ENCODE data around the gene LRRC3B.
"Not testable (repeated sequence)": the region's sequence is repeated elsewhere in the genome, so short reads cannot be mapped to it uniquely, and the experiment has no call there.

The LRRC3B gene

GRCh38 chr3:26622621-26623418, at the start of gene LRRC3B:
LRRC3B (plus strand) TSS chr3:26622772; CDS start chr3:26709673, 86,901 bp downstream.
- DNase-seq (ENCODE audit: low read depth in 2 of 3, low spot score in 1 of 3) = no peak

GRCh38 chr3:26574766-26575165, 47.8 kb upstream of the LRRC3B start:
- no peak for DNase-seq (ENCODE audit: low read depth in 2 of 3, low spot score in 1 of 3)

- DNase-seq (ENCODE audit: low read depth in 2 of 3, low spot score in 1 of 3) = no peak
Measured at GRCh38 chr3:26579116-26579515, 43.5 kb upstream of the LRRC3B start.

- DNase-seq (ENCODE audit: low read depth in 2 of 3, low spot score in 1 of 3) = no peak
Measured at GRCh38 chr3:26587571-26587970, 35.0 kb upstream of the LRRC3B start.

- DNase-seq (ENCODE audit: low read depth in 2 of 3, low spot score in 1 of 3) = no peak
Measured at GRCh38 chr3:26588931-26589330, 33.6 kb upstream of the LRRC3B start.

- no peak for DNase-seq (ENCODE audit: low read depth in 2 of 3, low spot score in 1 of 3)
Measured at GRCh38 chr3:26589678-26590077, 32.9 kb upstream of the LRRC3B start.

GRCh38 chr3:26590919-26591484, 31.6 kb upstream of the LRRC3B start:
- no peak for DNase-seq (ENCODE audit: low read depth in 2 of 3, low spot score in 1 of 3)

- DNase-seq (ENCODE audit: low read depth in 2 of 3, low spot score in 1 of 3) = no peak
Measured at GRCh38 chr3:26591926-26592325, 30.6 kb upstream of the LRRC3B start.

GRCh38 chr3:26592451-26592850, 30.1 kb upstream of the LRRC3B start:
- no peak for DNase-seq (ENCODE audit: low read depth in 2 of 3, low spot score in 1 of 3)

GRCh38 chr3:26596335-26596734, 26.2 kb upstream of the LRRC3B start:
- no peak for DNase-seq (ENCODE audit: low read depth in 2 of 3, low spot score in 1 of 3)

- DNase-seq (ENCODE audit: low read depth in 2 of 3, low spot score in 1 of 3) = not testable (repeated sequence)
Measured at GRCh38 chr3:26603311-26603710, 19.3 kb upstream of the LRRC3B start.

- not testable (repeated sequence) for DNase-seq (ENCODE audit: low read depth in 2 of 3, low spot score in 1 of 3)
Measured at GRCh38 chr3:26603771-26604170, 18.8 kb upstream of the LRRC3B start.

GRCh38 chr3:26614006-26614685, 8.4 kb upstream of the LRRC3B start:
- DNase-seq (ENCODE audit: low read depth in 2 of 3, low spot score in 1 of 3) = no peak

- DNase-seq (ENCODE audit: low read depth in 2 of 3, low spot score in 1 of 3) = no peak
Measured at GRCh38 chr3:26621176-26621575, 1.4 kb upstream of the LRRC3B start.

GRCh38 chr3:26621906-26622620, 509 bp upstream of the LRRC3B start:
- no peak for DNase-seq (ENCODE audit: low read depth in 2 of 3, low spot score in 1 of 3)

GRCh38 chr3:26623419-26624208, 1.0 kb downstream of the LRRC3B start:
- no peak for DNase-seq (ENCODE audit: low read depth in 2 of 3, low spot score in 1 of 3)

- DNase-seq (ENCODE audit: low read depth in 2 of 3, low spot score in 1 of 3) = no peak
Measured at GRCh38 chr3:26624209-26624765, 1.7 kb downstream of the LRRC3B start.

- no peak for DNase-seq (ENCODE audit: low read depth in 2 of 3, low spot score in 1 of 3)
Measured at GRCh38 chr3:26625187-26625586, 2.6 kb downstream of the LRRC3B start.

GRCh38 chr3:26627080-26627479, 4.5 kb downstream of the LRRC3B start:
- no peak for DNase-seq (ENCODE audit: low read depth in 2 of 3, low spot score in 1 of 3)

- no peak for DNase-seq (ENCODE audit: low read depth in 2 of 3, low spot score in 1 of 3)
Measured at GRCh38 chr3:26628915-26629314, 6.3 kb downstream of the LRRC3B start.

All from stimulated activated CD4-positive, alpha-beta T cell treated with anti-CD3 and anti-CD28 coated beads, Interleukin-12 subunit alpha, Interleukin-12 subunit beta, amount 100 ng/mL, for 48 hours (primary cell).